A549 (cell line): Measurements from ENCODE around the gene MEMO1. TPM values are rescaled to one million over a fixed set of nuclear protein-coding genes. Genes with fewer than 3 reads are reported as not detected.
A peak's percentile ranks its signal among the peaks of the same experiment; 100 is the strongest.

Source experiments
- ATAC-seq, 2 experiments: fragments of 200-7000 bp in 1 of 2; fragments of >200 bp in 1 of 2; cut with Nextera tagmentation in 1 of 2; cut with Tn5 transposase in 1 of 2; 3 replicates each; pipeline versions ENCODE4 v1.8.0 to v1.9.1; 2018 to 2020; ENCODE audit warnings: mild to moderate bottlenecking in 1 of 2, moderate library complexity in 1 of 2
- CTCF ChIA-PET: fragments of 300-600 bp; sonication (Branson Sonifier 250); formaldehyde crosslinking; extraction: SDS; loops from one replicate; lab custom pipeline; 2021; ENCODE audit warnings: antibody characterized with exemption, inconsistent platforms; lab: Yijun Ruan, JAX
- POLR2A ChIA-PET: fragments of 350-600 bp; formaldehyde crosslinking; extraction: SDS; loops from one replicate; lab custom pipeline; 2021; ENCODE audit warnings: antibody characterized with exemption, inconsistent platforms; lab: Yijun Ruan, JAX
- DNase-seq, 2 experiments: peaks; one replicate each; pipeline versions ENCODE4 v3.0.0 to v3.0.0-alpha.2; 2011 to 2016; ENCODE audit warnings: low read depth in 1 of 2, low spot score in 1 of 2
- FAIRE-seq: peaks from 2 replicates; lab custom pipeline; 2011; peaks lifted over from hg19 to GRCh38; lab: Jason Lieb, UNC
- H3K27ac ChIP-seq, 2 experiments: fragments of >200 bp; sonication (Bioruptor Twin); formaldehyde crosslinking; 3 replicates each; pipeline ENCODE4 v1.5.1; 2016 to 2017
- H3K4me1 ChIP-seq: fragments of >200 bp; sonication (Bioruptor Twin); formaldehyde crosslinking; 3 replicates; pipeline ENCODE4 v1.6.1; 2016
- H3K4me2 ChIP-seq: fragments of >200 bp; sonication (Bioruptor Twin); formaldehyde crosslinking; 3 replicates; pipeline ENCODE4 v1.6.1; 2016
- H3K4me3 ChIP-seq: fragments of >200 bp; sonication (Bioruptor Twin); formaldehyde crosslinking; 3 replicates; pipeline ENCODE4 v1.5.1; 2016
- H3K9me3 ChIP-seq: fragments of >200 bp; sonication (Bioruptor Twin); formaldehyde crosslinking; 3 replicates; pipeline ENCODE4 v1.6.1; 2016
- BCL3 ChIP-seq: fragments of >200 bp; sonication (Bioruptor Twin); formaldehyde crosslinking; IDR thresholded peaks from 3 replicates; pipeline ENCODE4 v1.6.1; 2016
- CBX2 ChIP-seq: fragments of 200-600 bp; sonication (generic); IDR thresholded peaks from 2 replicates; pipeline ENCODE4 v1.6.1; 2016; ENCODE audit warnings: low read depth, mild to moderate bottlenecking, borderline replicate concordance
- CEBPB ChIP-seq, 2 experiments: fragments of >200 bp in 1 of 2; sonication (Bioruptor Twin) in 1 of 2; formaldehyde crosslinking in 1 of 2; IDR thresholded peaks; 2 replicates each; pipeline ENCODE4 v1.6.1; 2012 to 2016
- GATA3 ChIP-seq: IDR thresholded peaks from 2 replicates; pipeline ENCODE4 v1.6.1; 2012; ENCODE audit warnings: borderline replicate concordance
- HES2 ChIP-seq: fragments of >200 bp; sonication (Bioruptor Twin); formaldehyde crosslinking; IDR thresholded peaks from 2 replicates; pipeline ENCODE4 v1.6.1; 2016
- HEYL ChIP-seq: fragments of 250-450 bp; sonication (Bioruptor Pico); IDR thresholded peaks from 2 replicates; pipeline ENCODE4 v1.8.0; 2021; ENCODE audit warnings: mild to moderate bottlenecking, moderate library complexity
- HOXA7 ChIP-seq: fragments of 250-450 bp; sonication (Bioruptor Pico); IDR thresholded peaks from 2 replicates; pipeline ENCODE4 v1.5.0; 2020; ENCODE audit warnings: mild to moderate bottlenecking, moderate library complexity
- HOXB5 ChIP-seq: fragments of 250-450 bp; sonication (Bioruptor Pico); IDR thresholded peaks from 2 replicates; pipeline ENCODE4 v1.5.0; 2020; ENCODE audit warnings: mild to moderate bottlenecking, moderate library complexity
- MAX ChIP-seq: IDR thresholded peaks from 2 replicates; pipeline ENCODE4 v1.6.1; 2012
- MYC ChIP-seq: IDR thresholded peaks from 2 replicates; pipeline ENCODE4 v1.6.1; 2012; ENCODE audit warnings: mild to moderate bottlenecking, inconsistent platforms, low read length, improper control_type of control experiment, borderline replicate concordance
- NFE2L2 ChIP-seq: fragments of 150-350 bp; conservative IDR thresholded peaks from 2 replicates; pipeline ENCODE4 v1.6.1; 2014; ENCODE audit warnings: low read length
- NR3C1 ChIP-seq: fragments of >200 bp; sonication (Bioruptor Twin); formaldehyde crosslinking; IDR thresholded peaks from 3 replicates; pipeline ENCODE4 v1.6.1; 2017
- PBX3 ChIP-seq: IDR thresholded peaks from 2 replicates; pipeline ENCODE4 v1.6.1; 2012
- POLR2A ChIP-seq: IDR thresholded peaks from 2 replicates; pipeline ENCODE4 v1.6.1; 2012; ENCODE audit warnings: mild to moderate bottlenecking, low read length
- RCOR1 ChIP-seq: fragments of 150-350 bp; IDR thresholded peaks from 2 replicates; pipeline ENCODE4 v1.6.1; 2014; ENCODE audit warnings: antibody characterized with exemption, low read length, low read depth
- REST ChIP-seq: fragments of 200-600 bp; sonication (generic); IDR thresholded peaks from 2 replicates; pipeline ENCODE4 v1.6.1; 2016; ENCODE audit warnings: antibody characterized with exemption, mild to moderate bottlenecking, moderate library complexity
- RFX5 ChIP-seq: fragments of 450-650 bp; IDR thresholded peaks from 2 replicates; pipeline ENCODE4 v1.7.1; 2014; ENCODE audit warnings: antibody characterized with exemption, mild to moderate bottlenecking, moderate library complexity
- ZC3H11A ChIP-seq: fragments of 450-650 bp; IDR thresholded peaks from 2 replicates; pipeline ENCODE4 v1.6.1; 2014; ENCODE audit warnings: antibody characterized with exemption, mild to moderate bottlenecking
- ZNF302 ChIP-seq: fragments of 250-450 bp; sonication (Bioruptor Pico); IDR thresholded peaks from 2 replicates; pipeline ENCODE4 v1.9.0; 2021; ENCODE audit warnings: inconsistent platforms, mild to moderate bottlenecking, moderate library complexity
- WGBS: methylation state at CpG from one replicate; pipeline ENCODE4 v1.1.6; 2017; ENCODE audit errors: missing lambda C conversion rate; 5-methylcytosine and 5-hydroxymethylcytosine counted together
- polyA plus RNA-seq, 4 experiments: library from polyadenylated mRNA; depleted of rRNA in 3 of 4; stranded (reverse); fragments of >200 nt; fragmentation: RNase III in 1 of 4; extraction: RNeasy Plus Mini Kit Qiagen cat#74134 plus additional on column Dnase treatment in 1 of 4; gene quantifications; 2 replicates in 3 of 4; 3 replicates in 1 of 4; pipeline ENCODE4 v1.2.3, GENCODE V29; 2011 to 2017

MEMO1 gene
- polyA plus RNA-seq, 2 of the 4 experiments (the other 2 are of a cell fraction), result 80.2 to 87.0 TPM

- Histone ChIP-seq H3K4me2 (no peak overlapping the region), H3K9me3 (peaks cover 21% of the 10 kb centered on the region), H3K27ac (no peak overlapping the region), H3K4me3 (no peak overlapping the region), H3K4me1 (no peaks in the 10 kb centered on the region)
- FAIRE-seq, result no peak
- ATAC-seq, result no peak; a peak in 2 of 6 replicates
- ChIA-PET CTCF (interaction anchor here (1.0 kb wide), 1 partner anchor 277 kb away, joined by 3 read pairs; no protein-coding TSS in a partner anchor), POLR2A (no interaction called here)
- WGBS, result 96% methylated on average over 2 of the region's 2 CpGs
- DNase-seq, result no peak
- TF ChIP-seq HOXA7 (CRISPR knock-in tag) (no peak), BCL3 (no peak), MYC (no peak), HES2 (no peak), RFX5 (no peak), HOXB5 (CRISPR knock-in tag) (no peak), POLR2A (no peak), ZC3H11A (no peak), NR3C1 (no peak), HEYL (CRISPR knock-in tag) (no peak)
Measured at GRCh38 chr2:31894656-31895055, 116.2 kb downstream of the MEMO1 start.

- no peak for DNase-seq
Measured at GRCh38 chr2:31893094-31893493, 117.7 kb downstream of the MEMO1 start.

GRCh38 chr2:31889044-31889443 lies 121.8 kb downstream of the MEMO1 start:
- ATAC-seq, result no peak
- peak; percentile 74 for FAIRE-seq
- H3K9me3 ChIP-seq, result no peaks in the 10 kb centered on the region
- H3K27ac ChIP-seq, result no peak overlapping the region
- CTCF ChIA-PET, result interaction anchor here (0.6 kb wide), 1 partner anchor 1724 kb away, joined by 3 read pairs; no protein-coding TSS in a partner anchor
- POLR2A ChIA-PET, result no interaction called here
- H3K4me2 ChIP-seq, result no peak overlapping the region
- no peak for TF ChIP-seq REST
- TF ChIP-seq MAX, result no peak
- no peak for TF ChIP-seq GATA3
- TF ChIP-seq, all 56 proteins: peak for 0
- H3K4me3 ChIP-seq, result no peak overlapping the region
- DNase-seq, result no peak
- no peaks in the 10 kb centered on the region; the same call in 2 of the 3 replicates for H3K4me1 ChIP-seq

More at GRCh38 chr2:31893094-31893493, 117.7 kb downstream of the MEMO1 start:
- H3K4me1 ChIP-seq, result no peaks in the 10 kb centered on the region; the same call in 2 of the 3 replicates
- ChIA-PET CTCF (no interaction called here), POLR2A (no interaction called here)
- TF ChIP-seq CEBPB (IDR thresholded peaks at IDR 0.05) (peak; percentile 25 to 69; a peak in 3 of 4 replicates), MYC (no peak)
- no peak for FAIRE-seq
- no peak overlapping the region for H3K27ac ChIP-seq
- peaks cover 11% of the 10 kb centered on the region; the same call in 2 of the 3 replicates for H3K9me3 ChIP-seq
- 94% methylated on average over 1 of the region's 1 CpG for WGBS
- ATAC-seq, result no peak
- H3K4me3 ChIP-seq, result no peak overlapping the region
- H3K4me2 ChIP-seq, result no peak overlapping the region

GRCh38 chr2:31888550-31888949 lies 122.3 kb downstream of the MEMO1 start:
- CTCF ChIA-PET, result interaction anchor here (0.6 kb wide), 1 partner anchor 1723 kb away, joined by 3 read pairs; no protein-coding TSS in a partner anchor
- no peak overlapping the region for H3K4me3 ChIP-seq
- no peaks in the 10 kb centered on the region for H3K9me3 ChIP-seq
- FAIRE-seq, result no peak
- 92% methylated on average over 1 of the region's 1 CpG for WGBS
- no peak overlapping the region for H3K4me2 ChIP-seq
- POLR2A ChIA-PET, result no interaction called here
- H3K27ac ChIP-seq, result no peak overlapping the region
- H3K4me1 ChIP-seq, result no peaks in the 10 kb centered on the region; the same call in 2 of the 3 replicates
- DNase-seq, result no peak
- no peak for ATAC-seq
- no peak for TF ChIP-seq RCOR1
- TF ChIP-seq ZNF302 (CRISPR knock-in tag), result no peak
- no peak for TF ChIP-seq REST
- TF ChIP-seq NFE2L2, result no peak
- no peak for TF ChIP-seq POLR2A
- TF ChIP-seq PBX3, result no peak
- no peak for TF ChIP-seq CBX2
- TF ChIP-seq ZC3H11A, result no peak
- TF ChIP-seq HOXB5 (CRISPR knock-in tag), result no peak
